Measurements from ENCODE around the gene TAPT1.

DNA sequence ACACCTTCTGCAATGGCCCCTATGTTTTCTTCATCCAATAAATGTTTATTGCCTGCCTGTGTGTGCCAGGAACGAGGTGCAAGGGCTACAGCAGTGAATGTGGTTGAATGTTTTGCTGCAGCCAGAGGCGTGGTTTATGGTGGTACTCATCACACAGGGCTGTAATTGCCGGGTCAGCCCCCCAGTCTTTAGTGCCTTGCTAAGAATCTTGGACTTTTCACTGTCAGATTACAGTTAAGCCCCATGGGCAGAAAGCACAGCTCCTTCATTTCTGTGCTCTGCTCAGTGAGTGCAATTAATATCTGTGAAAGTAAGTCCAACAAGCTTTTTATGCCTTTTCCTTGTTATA, 67.8 kb downstream of the TAPT1 start:
- TF ChIP-seq POLR2A (IDR thresholded peaks at IDR 0.05; ENCODE audit: low read depth, low read length) (no peak), TAF1 (IDR thresholded peaks at IDR 0.05; ENCODE audit: low read depth, low read length) (no peak), POLR2AphosphoS5 (IDR thresholded peaks at IDR 0.05; ENCODE audit: low read depth, low read length) (no peak), PAX5 (IDR thresholded peaks at IDR 0.05; ENCODE audit: insufficient read depth, low read length, severe bottlenecking) (no peak), SPI1 (IDR thresholded peaks at IDR 0.05; ENCODE audit: low read depth, low read length) (no peak), POU2F2 (IDR thresholded peaks at IDR 0.05; ENCODE audit: low read depth, low read length) (no peak)

Data from GM12891 (cell line).